ENCODE measurements around the gene CHRNA3.
"Not testable (repeated sequence)": the region's sequence is repeated elsewhere in the genome, so short reads cannot be mapped to it uniquely, and the experiment has no call there.

CHRNA3 gene

GRCh38 chr15:78616506-78616905 is 4.3 kb downstream of the CHRNA3 start:
- DNase-seq: no peak

- no peak for DNase-seq
Measured at GRCh38 chr15:78615151-78615589, 5.6 kb downstream of the CHRNA3 start.

GRCh38 chr15:78614021-78614420 is 6.8 kb downstream of the CHRNA3 start:
- DNase-seq: no peak

GRCh38 chr15:78609551-78609950 is 11.2 kb downstream of the CHRNA3 start:
- not testable (repeated sequence) for DNase-seq

- DNase-seq: no peak
Measured at GRCh38 chr15:78605680-78606079, 15.1 kb downstream of the CHRNA3 start.

- no peak for DNase-seq
Measured at GRCh38 chr15:78605201-78605600, 15.6 kb downstream of the CHRNA3 start.

- no peak for DNase-seq
Measured at GRCh38 chr15:78604420-78604819, 16.4 kb downstream of the CHRNA3 start.

- DNase-seq: no peak
Measured at GRCh38 chr15:78603467-78603866, 17.3 kb downstream of the CHRNA3 start.

GRCh38 chr15:78599189-78599588 is 21.6 kb downstream of the CHRNA3 start:
- no peak for DNase-seq

GRCh38 chr15:78598348-78598747 is 22.4 kb downstream of the CHRNA3 start:
- DNase-seq: no peak

GRCh38 chr15:78597583-78597982 is 23.2 kb downstream of the CHRNA3 start:
- DNase-seq: no peak

GRCh38 chr15:78574944-78575343 is 45.9 kb downstream of the CHRNA3 start:
- no peak for DNase-seq

- DNase-seq: no peak
Measured at GRCh38 chr15:78573416-78573815, 47.4 kb downstream of the CHRNA3 start.

GRCh38 chr15:78571382-78571781 is 49.4 kb downstream of the CHRNA3 start:
- no peak for DNase-seq

GRCh38 chr15:78570710-78571109 is 50.1 kb downstream of the CHRNA3 start:
- no peak for DNase-seq

GRCh38 chr15:78567531-78567930 is 53.3 kb downstream of the CHRNA3 start:
- no peak for DNase-seq

- DNase-seq: no peak
Measured at GRCh38 chr15:78565951-78566774, 54.6 kb downstream of the CHRNA3 start.

GRCh38 chr15:78565097-78565950 is 55.5 kb downstream of the CHRNA3 start, which contains the start of gene CHRNA5:
Gene CHRNA5 (plus strand): TSS chr15:78565520. CDS start chr15:78565720, 200 bp downstream.
- DNase-seq: peak; percentile 18 to 45

GRCh38 chr15:78564743-78565096 is 56.1 kb downstream of the CHRNA3 start:
- no peak for DNase-seq

- no peak for DNase-seq
Measured at GRCh38 chr15:78563092-78563491, 57.7 kb downstream of the CHRNA3 start.

- no peak for DNase-seq
Measured at GRCh38 chr15:78561490-78561889, 59.3 kb downstream of the CHRNA3 start.

- not testable (repeated sequence) for DNase-seq
Measured at GRCh38 chr15:78560201-78560600, 60.6 kb downstream of the CHRNA3 start.

GRCh38 chr15:78552597-78552996 is 68.2 kb downstream of the CHRNA3 start:
- no peak for DNase-seq

- DNase-seq: no peak
Measured at GRCh38 chr15:78551902-78552301, 68.9 kb downstream of the CHRNA3 start.
